Stimulated activated CD8-positive, alpha-beta memory T cell treated with anti-CD3 and anti-CD28 coated beads, Interleukin-15, amount 100 ng/mL, for 48 hours (primary cell): ENCODE results near the gene ADAMTSL1.

Source experiments
- DNase-seq, 2 donors: peaks; one replicate each; pipeline ENCODE4 v3.0.0-alpha.2; 2020; ENCODE audit warnings: low read depth in 2 of 2

The ADAMTSL1 gene

GRCh38 chr9:18555105-18555883 lies 81.3 kb downstream of the ADAMTSL1 start:
- DNase-seq, result no peak

- DNase-seq, result no peak
Measured at GRCh38 chr9:18564018-18564880, 90.3 kb downstream of the ADAMTSL1 start.

DNA sequence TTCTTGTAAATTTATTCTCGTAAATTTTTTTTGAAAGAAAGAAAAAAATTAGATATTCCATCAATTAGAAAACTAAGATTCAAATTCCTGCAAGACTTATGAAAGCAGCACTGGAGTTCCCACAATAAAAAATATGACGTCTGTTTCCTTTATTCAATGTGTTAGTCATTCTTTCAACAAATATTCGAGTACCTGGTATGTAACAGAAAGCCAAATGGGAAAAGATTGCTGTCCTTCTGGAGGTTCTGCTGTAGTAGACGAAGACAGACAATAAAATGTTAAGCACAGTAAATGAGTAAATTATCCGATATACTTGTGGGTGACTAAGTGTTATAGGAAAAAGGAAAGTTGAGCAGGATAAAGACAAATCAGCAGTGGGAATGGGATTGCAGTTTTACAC lies 92.2 kb downstream of the ADAMTSL1 start:
- no peak for DNase-seq

DNA sequence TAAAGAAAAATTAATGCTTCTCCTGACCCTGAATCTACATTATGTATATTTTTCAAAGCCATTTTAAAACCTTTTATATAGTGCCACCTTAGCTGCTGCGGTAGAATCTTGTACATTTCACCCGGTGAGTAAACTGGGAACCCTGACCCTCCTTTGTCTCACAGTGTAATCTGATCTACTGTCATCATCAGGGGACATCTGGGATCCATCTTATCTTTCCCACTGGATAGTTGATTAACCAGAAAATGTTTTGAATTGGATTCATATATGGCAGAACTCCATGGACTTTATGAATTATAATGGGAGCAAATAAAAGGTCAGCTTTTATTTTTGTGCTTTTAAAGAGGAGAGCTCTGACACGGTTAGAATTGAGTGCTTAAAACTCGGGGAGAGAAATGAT lies 95.0 kb downstream of the ADAMTSL1 start:
- no peak for DNase-seq

DNA sequence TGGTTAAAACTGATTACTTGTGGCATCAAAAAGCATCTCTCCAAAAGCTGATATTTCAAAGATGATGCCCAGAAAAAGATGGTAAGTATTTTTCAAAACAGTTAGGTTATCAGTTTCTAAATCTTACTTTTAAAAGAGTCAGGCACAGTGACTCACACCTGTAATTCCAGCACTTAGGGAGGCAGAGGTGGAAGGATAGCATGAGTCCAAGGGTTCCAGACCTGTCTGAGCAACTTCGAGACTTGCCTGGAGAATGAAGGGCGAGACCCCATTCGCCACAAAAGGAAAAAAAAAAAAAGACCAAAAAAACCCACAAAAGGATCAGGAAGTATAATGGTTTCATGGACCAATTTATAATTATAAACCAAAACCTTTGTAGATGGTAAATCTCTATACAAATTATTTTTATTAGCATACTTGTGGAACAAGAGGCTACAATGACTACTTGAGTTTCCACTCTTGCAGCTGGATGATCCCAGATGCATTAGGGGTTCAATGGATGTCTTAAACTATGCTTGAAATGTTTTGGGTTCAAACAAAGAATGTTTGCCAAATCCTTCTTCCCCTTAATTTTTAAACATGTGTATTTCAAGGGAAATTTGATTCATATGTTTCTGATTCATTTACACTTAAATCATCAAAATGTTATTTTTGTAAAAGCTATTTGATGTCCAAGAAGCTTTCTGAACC lies 96.1 kb downstream of the ADAMTSL1 start:
- no peak for DNase-seq

- DNase-seq, result no peak
Measured at GRCh38 chr9:18573021-18573556, 99.1 kb downstream of the ADAMTSL1 start.

DNA sequence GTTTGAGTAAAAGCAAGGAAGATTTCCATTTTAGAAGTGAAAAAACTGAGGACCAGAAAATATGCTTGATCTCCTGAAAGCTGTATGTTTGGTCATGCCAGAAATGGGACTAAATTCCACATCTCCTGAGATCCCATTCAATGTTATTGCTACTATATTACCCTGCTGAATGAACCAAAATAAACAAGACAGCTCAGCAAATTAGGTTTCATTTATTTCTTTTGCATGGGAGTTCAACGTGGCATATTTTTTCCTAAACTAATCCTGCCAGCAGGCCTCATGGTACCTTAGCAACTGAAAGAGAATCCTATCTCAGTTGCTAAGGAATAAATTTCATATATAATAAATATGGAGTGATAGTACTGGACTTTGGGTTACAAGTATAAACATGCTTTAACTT lies 101.7 kb downstream of the ADAMTSL1 start:
- no peak for DNase-seq

DNA sequence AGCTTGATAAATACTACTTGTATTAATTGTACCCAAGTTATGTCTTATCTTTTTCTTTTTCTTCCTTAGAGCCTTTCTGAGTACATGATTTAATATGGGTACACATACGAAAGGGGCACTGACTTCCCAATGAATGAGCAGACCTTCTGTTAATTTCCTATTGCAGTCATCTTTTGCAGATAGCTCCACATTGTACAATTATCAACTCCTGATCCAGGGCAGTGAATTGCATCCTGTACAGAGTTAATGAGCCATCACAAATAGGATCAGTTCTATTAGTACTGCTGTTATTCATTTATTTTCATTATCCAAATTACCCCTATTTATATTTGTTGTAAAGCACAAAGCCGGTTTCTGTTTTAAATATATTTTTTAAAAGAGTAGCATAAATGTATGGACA lies 105.6 kb downstream of the ADAMTSL1 start:
- no peak for DNase-seq

DNA sequence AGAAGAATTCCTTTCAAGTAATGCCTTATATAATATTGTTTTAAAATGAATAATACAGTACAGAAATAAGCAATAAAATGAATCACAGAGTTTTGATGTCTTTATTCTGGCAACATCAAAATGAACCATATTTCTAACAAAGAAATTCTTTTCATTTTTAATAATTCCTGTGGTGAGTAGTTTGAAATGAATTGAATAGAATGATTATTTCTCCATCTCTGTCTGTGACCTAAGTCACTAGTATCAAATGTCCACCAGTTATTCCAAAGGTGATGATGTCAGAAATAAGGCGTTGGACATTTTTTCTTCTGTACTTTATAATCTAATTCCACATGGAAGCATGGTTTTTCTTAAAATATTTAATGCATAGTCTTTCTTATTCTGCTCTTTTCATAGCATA lies 106.2 kb downstream of the ADAMTSL1 start:
- DNase-seq, result no peak

DNA sequence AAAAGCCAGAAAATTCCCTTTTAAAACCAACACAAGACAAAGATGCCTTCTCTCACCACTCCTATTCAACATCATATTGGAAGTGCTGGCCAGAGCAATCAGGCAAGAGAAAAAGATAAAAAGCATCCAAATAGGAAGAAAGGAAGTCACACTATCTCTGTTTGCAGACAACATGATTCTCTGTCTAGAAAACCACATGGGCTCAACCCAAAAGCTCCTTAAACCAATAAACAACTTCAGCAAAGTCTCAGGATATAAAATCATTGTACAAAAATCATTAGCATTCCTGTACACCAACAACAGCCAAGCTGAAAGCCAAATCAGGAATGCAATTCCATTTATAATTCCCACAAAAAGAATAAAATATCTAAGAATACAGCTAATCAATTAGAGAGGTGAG lies 112.0 kb downstream of the ADAMTSL1 start:
- no peak for DNase-seq

DNA sequence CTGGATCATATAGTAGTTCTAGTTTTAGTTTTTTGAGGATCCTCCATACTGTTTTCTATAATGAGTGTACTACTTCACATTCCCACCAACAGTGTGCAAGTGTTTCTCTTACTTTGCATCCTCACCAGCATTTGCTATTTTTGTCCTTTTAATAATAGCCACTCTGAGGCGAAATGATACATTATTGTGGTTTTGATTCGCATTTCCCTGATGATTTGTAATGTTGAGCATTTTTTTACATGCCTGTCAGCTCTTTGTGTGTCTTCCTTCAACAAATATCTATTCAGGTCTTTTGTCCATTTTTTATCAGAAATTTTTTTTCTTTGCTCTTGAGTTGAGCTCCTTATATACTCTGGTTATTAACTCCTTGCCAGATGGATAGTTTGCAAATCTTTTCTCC lies 114.0 kb downstream of the ADAMTSL1 start:
- DNase-seq, result no peak

- no peak for DNase-seq
Measured at GRCh38 chr9:18591261-18591660, 117.3 kb downstream of the ADAMTSL1 start.

- DNase-seq, result no peak
Measured at GRCh38 chr9:18594837-18595236, 120.9 kb downstream of the ADAMTSL1 start.

- DNase-seq, result no peak
Measured at GRCh38 chr9:18595597-18595996, 121.6 kb downstream of the ADAMTSL1 start.

DNA sequence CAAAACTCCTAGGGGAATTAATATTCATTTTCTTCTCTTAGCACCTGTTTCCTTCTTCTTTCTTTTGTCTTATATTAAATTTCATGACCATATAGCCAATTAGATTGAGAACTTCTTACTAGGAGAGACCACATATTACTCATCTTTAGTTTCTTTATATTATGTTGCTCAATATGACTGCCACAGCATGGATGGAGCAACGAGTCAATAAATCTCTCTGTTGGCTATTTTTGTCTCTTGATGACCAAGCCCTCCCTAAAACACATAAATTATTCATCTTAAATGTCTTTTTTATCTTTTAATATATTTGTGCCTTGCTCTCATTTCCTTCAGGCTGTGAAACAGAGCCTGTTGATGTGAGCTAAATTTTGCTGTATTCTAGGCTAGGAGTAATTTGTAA lies 123.0 kb downstream of the ADAMTSL1 start:
- DNase-seq, result no peak

DNA sequence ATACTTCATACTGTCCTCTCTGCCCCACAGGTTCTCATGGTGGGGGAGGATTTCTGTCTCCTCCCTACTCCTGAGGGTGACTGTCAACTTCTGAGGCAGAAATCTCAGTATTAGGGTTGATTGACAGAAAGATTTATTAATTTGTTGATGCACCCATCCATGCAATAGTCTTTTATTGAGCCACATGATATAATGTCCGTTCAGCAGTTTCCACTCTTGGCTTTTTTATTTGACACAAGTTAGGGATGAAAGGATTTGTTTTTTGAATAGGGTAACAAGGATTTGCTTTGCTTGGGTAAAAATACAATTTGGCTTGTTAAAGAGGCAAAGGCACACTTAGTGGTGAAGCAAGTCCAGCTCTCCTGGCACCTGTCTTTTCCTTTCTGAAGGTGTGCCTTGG lies 125.0 kb downstream of the ADAMTSL1 start:
- no peak for DNase-seq

- DNase-seq, result no peak
Measured at GRCh38 chr9:18601026-18601425, 127.1 kb downstream of the ADAMTSL1 start.

DNA sequence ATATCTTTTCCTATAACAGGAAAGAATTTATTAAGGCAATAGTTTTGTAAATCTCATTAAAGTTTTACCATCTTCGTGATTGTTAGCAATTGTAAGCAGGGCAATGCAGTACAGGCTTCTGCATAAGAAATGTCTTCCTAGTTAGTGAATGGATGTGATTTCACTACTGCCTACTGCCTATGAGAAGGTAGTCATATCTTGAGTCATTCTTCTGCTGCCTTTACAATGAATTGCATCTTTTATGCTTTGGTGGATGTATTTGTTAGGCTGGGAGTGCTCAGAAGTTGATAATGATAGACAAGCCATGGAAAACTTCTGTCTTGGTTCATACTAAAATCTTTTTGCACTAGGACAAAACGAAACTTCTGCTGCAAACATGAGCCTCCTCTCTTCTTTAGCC lies 128.0 kb downstream of the ADAMTSL1 start:
- DNase-seq, result no peak

- DNase-seq, result no peak
Measured at GRCh38 chr9:18604767-18605730, 131.1 kb downstream of the ADAMTSL1 start.

- DNase-seq, result no peak
Measured at GRCh38 chr9:18605766-18606180, 131.8 kb downstream of the ADAMTSL1 start.

DNA sequence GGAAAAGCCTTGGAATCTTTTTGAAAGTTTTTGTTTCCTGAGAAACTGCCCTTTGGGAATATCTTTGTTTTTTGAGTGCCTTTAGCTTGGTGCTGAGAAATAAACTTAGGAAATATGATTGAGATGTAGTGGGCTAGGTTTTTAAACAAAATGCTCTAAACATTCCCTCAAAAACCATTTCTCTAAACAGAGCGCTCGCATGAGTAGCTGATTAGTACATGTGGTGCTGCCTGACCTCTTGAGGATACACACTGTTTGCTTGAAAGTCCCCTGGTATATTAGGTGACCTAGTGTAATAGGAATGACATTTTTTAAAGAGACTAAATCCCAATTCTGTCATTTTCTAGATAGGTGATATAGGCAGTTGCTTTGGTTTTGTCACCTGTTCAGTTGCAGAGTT lies 132.3 kb downstream of the ADAMTSL1 start:
- no peak for DNase-seq
